Measurements from ENCODE around the gene PPP6R2. TPM values are rescaled to one million over a fixed set of nuclear protein-coding genes. Genes with fewer than 3 reads are reported as not detected.

Gene PPP6R2
- total and polyA plus RNA-seq, 8 donors: 24.4 to 243 (median 62.3) TPM

GRCh38 chr22:50356186-50356585 is 13.1 kb downstream of the PPP6R2 start:
- no peak overlapping the region for H3K27ac ChIP-seq
- no peak for DNase-seq
- H3K4me1 ChIP-seq: peaks cover 0 to 23% (median 12%) of the 10 kb centered on the region in 4 donors
- H3K4me3 ChIP-seq: no peak overlapping the region
- H3K36me3 ChIP-seq: peaks cover 0 to 52% (median 40%) of the 10 kb centered on the region in 4 donors
- intact Hi-C loops (cut with DNase I; ENCODE audit: low total_unique reads): no loop called here
- 91 to 95% (median 92%) methylated on average over 8 of the region's 8 CpGs for WGBS, 5 donors
- H3K27me3 ChIP-seq: no peaks in the 10 kb centered on the region
- TF ChIP-seq POLR2A (IDR thresholded peaks at IDR 0.05) (no peak), EP300 (IDR thresholded peaks at IDR 0.05) (no peak), CTCF (IDR thresholded peaks at IDR 0.05) (no peak), POLR2AphosphoS5 (IDR thresholded peaks at IDR 0.05) (no peak)
- H3K9me3 ChIP-seq: no peaks in the 10 kb centered on the region

- 73 to 100% (median 86%) methylated on average over 1 of the region's 1 CpG for WGBS, 5 donors
- DNase-seq: no peak
- Histone ChIP-seq H3K36me3 (peaks cover 0 to 46% (median 40%) of the 10 kb centered on the region in 4 donors), H3K4me3 (no peak overlapping the region), H3K9me3 (no peaks in the 10 kb centered on the region), H3K27ac (no peak overlapping the region), H3K27me3 (no peaks in the 10 kb centered on the region), H3K4me1 (peaks cover 0 to 34% (median 16%) of the 10 kb centered on the region in 4 donors)
- intact Hi-C loops (cut with DNase I; ENCODE audit: low total_unique reads): no loop called here
- TF ChIP-seq CTCF (IDR thresholded peaks at IDR 0.05) (no peak), POLR2AphosphoS5 (IDR thresholded peaks at IDR 0.05) (no peak), POLR2A (IDR thresholded peaks at IDR 0.05) (no peak), EP300 (IDR thresholded peaks at IDR 0.05) (no peak)
These were observed 14.1 kb downstream of the PPP6R2 start for GRCh38 chr22:50357222-50357621.

- no peaks in the 10 kb centered on the region for H3K27me3 ChIP-seq
- WGBS, 5 donors: 88 to 97% (median 93%) methylated on average over 10 of the region's 10 CpGs
- peaks cover 0 to 39% (median 18%) of the 10 kb centered on the region in 4 donors for H3K4me1 ChIP-seq
- H3K36me3 ChIP-seq: peaks cover 0 to 41% (median 36%) of the 10 kb centered on the region in 4 donors
- TF ChIP-seq CTCF (IDR thresholded peaks at IDR 0.05): no peak
- no peak for TF ChIP-seq POLR2AphosphoS5 (IDR thresholded peaks at IDR 0.05)
- no peak for TF ChIP-seq EP300 (IDR thresholded peaks at IDR 0.05)
- TF ChIP-seq POLR2A (IDR thresholded peaks at IDR 0.05): no peak
- H3K9me3 ChIP-seq: no peaks in the 10 kb centered on the region
- DNase-seq: no peak
- intact Hi-C loops (cut with DNase I; ENCODE audit: low total_unique reads): no loop called here
- no peak overlapping the region for H3K4me3 ChIP-seq
- H3K27ac ChIP-seq: no peak overlapping the region
These were observed 14.6 kb downstream of the PPP6R2 start for GRCh38 chr22:50357756-50358155.

DNA sequence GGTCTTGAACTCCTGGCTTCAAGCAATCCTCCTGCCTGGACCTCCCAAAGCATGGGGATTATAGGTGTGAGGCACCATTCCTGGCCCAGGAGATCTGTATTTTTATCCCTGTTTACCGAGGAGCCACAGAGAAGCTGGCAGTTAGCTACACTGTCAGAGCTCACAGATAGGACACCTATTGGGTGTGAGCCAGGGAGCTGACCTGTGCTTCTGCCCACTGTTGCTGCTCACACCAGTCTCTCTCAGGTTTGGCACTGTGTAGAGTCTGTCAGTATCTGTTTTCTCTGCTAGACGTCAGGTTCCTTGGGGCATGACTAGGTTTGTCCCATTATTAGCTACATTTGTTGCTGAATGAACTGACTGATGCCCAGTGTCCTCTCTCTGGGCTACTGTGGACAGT is 17.5 kb downstream of the PPP6R2 start:
- intact Hi-C loops (cut with DNase I; ENCODE audit: low total_unique reads): no loop called here
- Histone ChIP-seq H3K4me1 (peaks cover 0 to 44% (median 19%) of the 10 kb centered on the region in 4 donors), H3K36me3 (peaks cover 0 to 32% (median 29%) of the 10 kb centered on the region in 4 donors), H3K27ac (no peak overlapping the region), H3K27me3 (no peaks in the 10 kb centered on the region), H3K4me3 (no peak overlapping the region), H3K9me3 (no peaks in the 10 kb centered on the region)
- TF ChIP-seq POLR2A (IDR thresholded peaks at IDR 0.05) (no peak), POLR2AphosphoS5 (IDR thresholded peaks at IDR 0.05) (no peak), EP300 (IDR thresholded peaks at IDR 0.05) (no peak), CTCF (IDR thresholded peaks at IDR 0.05) (no peak)
- no peak for DNase-seq
- WGBS, 5 donors: 72 to 92% (median 77%) methylated on average over 2 of the region's 2 CpGs
